Gastroesophageal sphincter (tissue), 3 donors: Measurements from ENCODE around the gene CTSW.

Experiments used
- EP300 ChIP-seq: sonication (generic); formaldehyde crosslinking; IDR thresholded peaks from one replicate; pipeline ENCODE4 v1.6.1; 2017; ENCODE audit warnings: antibody characterized with exemption, mild to moderate bottlenecking
- POLR2A ChIP-seq, 2 donors: fragments of 450-650 bp; IDR thresholded peaks; one replicate each; pipeline ENCODE4 v1.6.1; 2017; ENCODE audit warnings: antibody characterized with exemption in 2 of 2, mild to moderate bottlenecking in 2 of 2, moderate library complexity in 1 of 2
- POLR2AphosphoS5 ChIP-seq: sonication (generic); formaldehyde crosslinking; IDR thresholded peaks from one replicate; pipeline ENCODE4 v1.6.1; 2017; ENCODE audit warnings: antibody characterized with exemption
- TF ChIP-seq, protein P1 (sequence below), 4 experiments: fragments of 200-600 bp in 2 of 4; fragments of 450-650 bp in 2 of 4; sonication (generic) in 1 of 4; IDR thresholded peaks; one replicate each; pipeline ENCODE4 v1.5.1; 2017 to 2019; ENCODE audit warnings: antibody characterized with exemption in 4 of 4, mild to moderate bottlenecking in 2 of 4, moderate library complexity in 2 of 4

DNA sequence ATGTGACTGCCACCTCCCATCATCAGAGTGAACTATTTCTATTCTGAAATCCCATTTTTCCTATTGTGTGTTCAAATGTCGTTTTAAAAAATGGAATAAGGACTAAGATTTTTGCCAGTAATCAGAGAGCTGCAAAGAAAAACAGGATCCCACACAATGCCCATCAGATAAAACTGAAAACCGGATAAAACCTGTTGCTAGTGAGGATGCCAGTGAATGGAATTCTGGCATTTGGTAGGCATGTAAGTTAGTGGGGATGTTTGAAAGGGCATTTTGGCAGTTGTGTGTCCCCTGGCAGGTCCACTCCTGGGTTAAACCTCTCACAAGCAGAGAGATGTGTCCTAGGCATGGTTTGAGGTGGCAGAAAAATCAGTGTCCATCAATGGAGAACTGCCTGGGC, 45.8 kb downstream of the CTSW start:
- TF ChIP-seq POLR2A (IDR thresholded peaks at IDR 0.05) (no peak), POLR2AphosphoS5 (no peak), EP300 (no peak)
- TF ChIP-seq, protein P1, sequence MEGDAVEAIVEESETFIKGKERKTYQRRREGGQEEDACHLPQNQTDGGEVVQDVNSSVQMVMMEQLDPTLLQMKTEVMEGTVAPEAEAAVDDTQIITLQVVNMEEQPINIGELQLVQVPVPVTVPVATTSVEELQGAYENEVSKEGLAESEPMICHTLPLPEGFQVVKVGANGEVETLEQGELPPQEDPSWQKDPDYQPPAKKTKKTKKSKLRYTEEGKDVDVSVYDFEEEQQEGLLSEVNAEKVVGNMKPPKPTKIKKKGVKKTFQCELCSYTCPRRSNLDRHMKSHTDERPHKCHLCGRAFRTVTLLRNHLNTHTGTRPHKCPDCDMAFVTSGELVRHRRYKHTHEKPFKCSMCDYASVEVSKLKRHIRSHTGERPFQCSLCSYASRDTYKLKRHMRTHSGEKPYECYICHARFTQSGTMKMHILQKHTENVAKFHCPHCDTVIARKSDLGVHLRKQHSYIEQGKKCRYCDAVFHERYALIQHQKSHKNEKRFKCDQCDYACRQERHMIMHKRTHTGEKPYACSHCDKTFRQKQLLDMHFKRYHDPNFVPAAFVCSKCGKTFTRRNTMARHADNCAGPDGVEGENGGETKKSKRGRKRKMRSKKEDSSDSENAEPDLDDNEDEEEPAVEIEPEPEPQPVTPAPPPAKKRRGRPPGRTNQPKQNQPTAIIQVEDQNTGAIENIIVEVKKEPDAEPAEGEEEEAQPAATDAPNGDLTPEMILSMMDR (IDR thresholded peaks at IDR 0.05), result no peak
